GM18526 (cell line): ENCODE results near the gene MSRB1.

Source experiments
- POLR2A ChIP-seq: IDR thresholded peaks from 3 replicates; pipeline ENCODE4 v1.6.1; 2011; ENCODE audit not compliant: insufficient read length; ENCODE audit errors: extremely low read depth

MSRB1 gene

GRCh38 chr16:1903845-1904840, 38.9 kb downstream of the MSRB1 start:
- no peak for TF ChIP-seq POLR2A

- no peak for TF ChIP-seq POLR2A
These were observed 39.8 kb downstream of the MSRB1 start for GRCh38 chr16:1903220-1903574.

DNA sequence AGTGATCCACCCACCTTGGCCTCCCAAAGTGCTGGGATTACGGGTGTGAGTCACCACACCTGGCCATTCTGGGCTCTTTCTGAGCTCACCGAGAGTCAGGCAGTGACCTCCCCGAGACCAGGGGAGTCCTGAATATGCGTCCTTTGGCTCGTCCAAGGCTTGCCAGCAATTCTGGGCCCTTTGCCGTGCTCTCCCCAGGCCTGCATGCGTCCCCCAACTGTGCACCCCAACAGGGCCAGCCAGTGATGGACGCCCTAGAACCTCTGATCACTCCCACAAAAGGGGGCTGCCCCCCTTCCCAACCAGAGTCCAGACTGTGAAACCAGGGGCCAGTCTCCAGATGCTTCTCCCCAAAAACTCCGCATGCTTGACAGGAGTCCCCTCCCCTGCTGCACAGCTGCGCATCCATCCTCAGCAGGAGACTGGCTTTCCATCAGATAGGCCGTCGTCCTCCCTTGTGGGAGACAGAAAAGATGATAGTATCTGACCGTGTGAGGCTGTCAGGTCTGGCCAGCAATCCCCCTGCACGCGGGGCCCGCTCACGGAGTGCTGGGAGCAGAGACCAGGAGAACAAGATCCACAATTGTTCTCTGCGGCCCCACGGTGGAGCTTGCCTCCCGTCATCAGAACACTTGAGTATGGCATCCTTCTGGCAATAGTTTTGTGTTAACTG, 40.3 kb downstream of the MSRB1 start:
- TF ChIP-seq POLR2A: no peak

- no peak for TF ChIP-seq POLR2A
These were observed 42.6 kb downstream of the MSRB1 start for GRCh38 chr16:1900452-1900774.

DNA sequence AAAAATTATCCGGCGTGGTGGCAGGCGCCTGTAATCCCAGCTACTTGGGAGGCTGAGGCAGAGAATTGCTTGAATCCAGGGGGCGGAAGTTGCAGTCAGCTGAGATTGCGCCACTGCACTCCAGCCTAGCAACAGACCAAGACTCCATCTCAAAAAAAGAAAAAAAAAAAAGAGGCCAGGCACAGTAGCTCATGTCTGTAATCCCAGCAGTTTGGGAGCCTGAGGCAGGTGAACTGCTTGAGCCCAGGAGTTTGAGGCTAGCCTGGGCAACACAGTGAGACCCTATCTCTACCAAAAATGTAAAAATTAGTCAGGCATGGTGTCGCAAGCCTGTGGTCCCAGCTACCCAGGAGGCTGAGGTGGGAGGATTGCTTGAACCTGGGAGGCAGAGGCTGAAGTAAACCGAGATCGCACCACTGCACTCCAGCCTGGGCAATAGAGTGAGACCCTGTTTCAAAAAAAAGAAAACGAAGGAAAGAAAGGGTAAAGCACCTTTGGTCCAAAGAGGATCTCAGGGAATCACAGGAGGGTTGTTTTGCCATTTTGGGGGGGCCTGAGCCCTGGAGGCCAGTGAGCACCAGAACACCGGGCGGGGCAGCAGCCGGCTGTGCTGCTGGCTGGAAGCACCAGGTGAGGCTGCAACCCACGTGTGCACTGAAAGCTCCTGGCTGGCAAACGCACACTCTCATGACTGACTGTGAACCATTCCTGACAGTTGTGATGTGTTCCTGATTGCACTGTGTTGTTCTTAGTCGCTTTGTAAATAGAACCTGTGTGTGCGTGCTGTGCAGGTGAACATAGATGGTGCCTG, 43.2 kb downstream of the MSRB1 start:
- TF ChIP-seq POLR2A: no peak

- TF ChIP-seq POLR2A: no peak
These were observed 46.9 kb downstream of the MSRB1 start for GRCh38 chr16:1895949-1896675.

- no peak for TF ChIP-seq POLR2A
These were observed 47.9 kb downstream of the MSRB1 start for GRCh38 chr16:1895068-1895467.

DNA sequence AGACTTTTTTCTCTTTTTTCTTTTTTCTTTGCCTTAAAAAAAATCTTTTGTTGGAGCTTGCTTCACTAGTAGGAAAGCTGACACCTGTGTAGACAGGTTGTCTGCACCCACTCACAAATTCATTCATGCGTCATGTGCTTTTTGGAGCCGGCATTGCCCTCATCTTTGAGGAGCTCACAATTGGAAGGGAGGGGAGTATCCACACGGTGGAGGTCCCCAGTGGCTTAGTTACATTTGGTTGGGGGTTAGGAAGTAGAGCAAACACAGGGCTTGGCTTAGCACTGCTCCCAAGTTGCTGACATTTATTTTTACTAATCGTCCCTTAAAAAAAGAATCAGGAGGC, 52.3 kb downstream of the MSRB1 start:
- no peak for TF ChIP-seq POLR2A

DNA sequence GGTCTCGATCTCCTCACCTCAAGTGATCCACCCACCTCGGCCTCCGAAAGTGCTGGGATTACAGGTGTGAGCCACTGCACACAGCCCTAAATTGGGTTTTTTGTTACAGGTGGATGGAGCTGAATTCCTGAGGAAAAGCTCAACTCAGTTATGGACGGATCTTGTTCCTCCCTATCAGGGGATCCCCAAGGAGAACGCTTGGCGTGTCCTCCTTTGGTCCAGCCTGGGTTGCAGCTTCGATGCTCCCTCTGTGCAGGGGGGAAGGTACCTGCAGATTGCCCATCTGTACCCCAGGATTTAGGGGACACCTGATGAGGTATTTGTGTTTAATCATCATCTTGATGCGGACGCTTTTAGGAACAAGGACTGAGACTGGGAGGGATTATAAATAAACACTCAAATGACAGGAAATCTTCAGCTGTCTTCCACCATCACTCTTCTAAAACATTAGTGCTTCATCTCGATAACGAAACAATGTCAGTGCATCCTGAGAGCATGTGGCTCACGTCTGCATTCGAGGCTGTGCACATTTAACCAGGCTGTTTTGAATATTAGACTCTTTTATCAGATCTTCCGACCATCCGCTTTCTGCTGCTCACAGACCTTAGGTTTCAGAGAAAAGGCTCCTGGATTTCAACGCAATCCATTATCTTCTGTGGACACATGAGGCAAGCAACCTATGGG, 52.8 kb downstream of the MSRB1 start:
- TF ChIP-seq POLR2A: no peak
